NAMALWA (cell line): Measurements from ENCODE around the gene PRKAG3.
"Not testable (repeated sequence)": the region's sequence is repeated elsewhere in the genome, so short reads cannot be mapped to it uniquely, and the experiment has no call there.

Source experiments
- DNase-seq: peaks from one replicate; pipeline ENCODE4 v3.0.0-alpha.2; 2015; ENCODE audit warnings: low spot score

Gene PRKAG3

GRCh38 chr2:218781691-218782527 is 49.7 kb downstream of the PRKAG3 start, which contains the start of gene CYP27A1:
TSS of gene CYP27A1 (plus strand) at chr2:218782147. CDS start at chr2:218782183, 36 bp downstream.
- no peak for DNase-seq

- DNase-seq, result no peak
Observed at GRCh38 chr2:218780851-218781690, 50.5 kb downstream of the PRKAG3 start.

DNA sequence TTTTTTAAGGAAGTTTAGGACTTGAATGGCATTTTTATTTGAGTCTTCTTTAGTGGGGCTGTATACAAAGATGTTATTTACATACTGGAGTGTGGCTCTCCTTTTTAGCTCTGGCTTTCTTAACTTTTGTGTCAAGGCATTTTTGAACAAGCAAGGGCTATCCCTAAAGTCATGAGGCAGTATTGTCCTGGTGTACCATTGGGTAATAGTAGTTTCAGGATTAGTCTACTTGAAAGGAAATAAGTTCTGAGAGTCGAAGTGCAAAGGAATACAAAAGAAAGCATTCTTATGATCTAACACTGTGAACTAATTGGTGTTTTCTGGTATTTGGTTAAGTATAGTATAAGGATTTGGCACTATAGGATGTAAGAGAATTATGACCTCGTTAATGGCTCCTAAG is 51.6 kb downstream of the PRKAG3 start:
- no peak for DNase-seq

GRCh38 chr2:218777276-218777990 is 54.2 kb downstream of the PRKAG3 start:
- no peak for DNase-seq

DNA sequence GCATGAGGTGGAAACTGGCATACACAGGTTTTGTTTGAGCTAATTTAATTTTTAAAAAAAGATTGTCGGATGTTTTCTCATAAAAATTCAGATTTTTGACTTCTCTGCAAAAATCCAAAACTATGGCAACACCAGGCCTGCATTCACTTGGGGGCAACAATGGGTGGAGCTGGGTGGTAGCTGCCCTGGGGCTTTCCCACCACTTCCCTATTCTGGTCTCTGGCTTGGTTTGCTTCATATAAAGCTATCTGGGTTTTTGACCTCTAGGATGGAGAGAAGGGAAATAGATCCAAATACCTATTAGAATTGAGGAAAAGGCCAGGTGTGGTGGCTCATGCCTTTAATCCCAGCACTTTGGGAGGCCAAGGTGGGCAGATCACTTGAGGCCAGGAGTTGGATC is 55.1 kb downstream of the PRKAG3 start:
- DNase-seq, result no peak

DNA sequence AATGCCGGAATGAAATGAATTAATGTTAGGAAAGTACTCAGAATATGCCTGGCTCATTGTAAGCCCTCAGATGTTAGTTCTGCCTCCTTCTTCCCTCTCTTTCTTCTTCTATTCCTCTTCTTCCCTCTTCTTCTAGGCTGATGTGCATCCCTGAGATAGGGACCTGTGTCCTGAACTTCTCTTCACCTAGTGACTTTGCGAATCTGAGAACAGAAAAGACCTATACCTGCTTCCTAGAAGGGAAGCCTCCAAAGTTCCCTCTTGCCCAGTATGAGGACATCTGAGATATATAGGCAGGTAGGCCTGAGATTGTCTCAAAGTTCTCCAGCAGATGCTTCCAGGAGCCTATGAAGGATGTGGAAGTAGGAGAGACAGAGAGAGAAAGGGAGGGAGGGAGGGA is 57.7 kb downstream of the PRKAG3 start:
- no peak for DNase-seq

DNA sequence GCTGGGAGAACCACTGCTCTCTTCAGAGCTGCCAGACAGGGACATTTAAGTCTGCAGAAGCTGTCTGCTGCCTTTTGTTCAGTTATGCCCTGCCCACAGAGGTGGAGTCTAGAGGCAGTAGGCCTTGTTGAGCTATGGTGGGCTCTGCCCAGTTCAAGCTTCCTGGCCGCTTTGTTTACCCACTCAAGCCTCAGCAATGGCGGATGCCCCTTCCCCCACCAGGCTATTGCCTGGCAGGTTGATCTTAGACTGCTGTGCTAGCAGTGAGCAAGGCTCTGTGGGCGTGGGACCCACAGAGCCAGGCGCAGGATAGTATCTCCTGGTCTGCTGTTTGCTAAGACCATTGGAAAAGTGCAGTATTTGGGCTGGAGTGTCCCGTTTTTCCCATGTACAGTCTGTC is 58.8 kb downstream of the PRKAG3 start:
- DNase-seq, result not testable (repeated sequence)
